GM12864 (cell line): ENCODE results near the gene PPCS.
A peak's percentile ranks its signal among the peaks of the same experiment; 100 is the strongest.
"Not testable (repeated sequence)": the region's sequence is repeated elsewhere in the genome, so short reads cannot be mapped to it uniquely, and the experiment has no call there.

ENCODE experiments used
- DNase-seq: peaks from one replicate; pipeline ENCODE4 v3.0.0-alpha.2; 2011; ENCODE audit warnings: low read depth
- H3K4me3 ChIP-seq: 2 replicates; pipeline ENCODE4 v1.5.1; 2011; ENCODE audit warnings: mild to moderate bottlenecking, low read depth, low read length, control low read depth
- TF ChIP-seq, protein P1 (sequence below): IDR thresholded peaks from 2 replicates; pipeline ENCODE4 v1.5.1; 2011; ENCODE audit warnings: low read depth, mild to moderate bottlenecking, moderate library complexity, low read length, control low read depth, inconsistent platforms; ENCODE audit errors: missing control alignments

Gene PPCS

DNA sequence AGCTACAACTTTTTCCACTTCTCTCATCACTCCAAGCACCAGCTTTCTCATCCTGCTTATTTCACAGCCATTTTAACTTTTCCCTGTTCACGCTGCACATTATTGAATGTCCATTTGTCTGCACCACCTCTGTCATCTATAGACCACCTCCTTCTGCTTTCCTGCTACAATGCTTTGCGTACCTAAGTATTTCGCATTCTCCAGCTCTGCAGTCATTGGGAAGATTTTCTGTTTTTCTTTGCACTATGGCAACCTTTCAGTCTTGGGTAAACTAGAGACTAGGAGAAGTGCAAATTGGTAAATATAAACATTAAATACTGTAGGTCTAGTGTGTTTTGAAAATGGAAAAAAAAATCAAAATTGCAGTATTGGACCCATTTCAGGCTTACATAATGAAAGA, 7.6 kb downstream of the PPCS start:
- no peak overlapping the region for H3K4me3 ChIP-seq
- DNase-seq, result no peak

DNA sequence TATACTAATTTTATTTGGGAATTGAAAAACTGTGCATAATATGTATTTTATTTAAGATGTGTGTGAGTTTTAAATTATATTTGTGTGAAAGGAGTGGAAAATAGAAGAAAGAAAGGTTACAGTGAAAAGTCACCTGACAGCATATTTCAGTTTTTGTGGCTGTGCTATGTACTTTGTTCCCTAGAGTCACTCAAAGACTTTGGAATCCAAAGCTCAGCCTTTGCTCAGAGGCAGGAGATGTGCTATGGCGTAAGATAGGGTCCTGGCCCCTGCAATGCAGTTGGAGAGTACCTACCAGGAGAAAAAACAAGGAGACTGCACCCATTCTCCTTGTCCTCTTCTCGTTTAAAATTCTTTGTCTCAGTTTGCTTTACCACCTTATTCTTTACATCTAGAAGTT, 9.7 kb downstream of the PPCS start:
- H3K4me3 ChIP-seq, result no peak overlapping the region
- TF ChIP-seq, protein P1, sequence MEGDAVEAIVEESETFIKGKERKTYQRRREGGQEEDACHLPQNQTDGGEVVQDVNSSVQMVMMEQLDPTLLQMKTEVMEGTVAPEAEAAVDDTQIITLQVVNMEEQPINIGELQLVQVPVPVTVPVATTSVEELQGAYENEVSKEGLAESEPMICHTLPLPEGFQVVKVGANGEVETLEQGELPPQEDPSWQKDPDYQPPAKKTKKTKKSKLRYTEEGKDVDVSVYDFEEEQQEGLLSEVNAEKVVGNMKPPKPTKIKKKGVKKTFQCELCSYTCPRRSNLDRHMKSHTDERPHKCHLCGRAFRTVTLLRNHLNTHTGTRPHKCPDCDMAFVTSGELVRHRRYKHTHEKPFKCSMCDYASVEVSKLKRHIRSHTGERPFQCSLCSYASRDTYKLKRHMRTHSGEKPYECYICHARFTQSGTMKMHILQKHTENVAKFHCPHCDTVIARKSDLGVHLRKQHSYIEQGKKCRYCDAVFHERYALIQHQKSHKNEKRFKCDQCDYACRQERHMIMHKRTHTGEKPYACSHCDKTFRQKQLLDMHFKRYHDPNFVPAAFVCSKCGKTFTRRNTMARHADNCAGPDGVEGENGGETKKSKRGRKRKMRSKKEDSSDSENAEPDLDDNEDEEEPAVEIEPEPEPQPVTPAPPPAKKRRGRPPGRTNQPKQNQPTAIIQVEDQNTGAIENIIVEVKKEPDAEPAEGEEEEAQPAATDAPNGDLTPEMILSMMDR, result no peak
- no peak for DNase-seq

More for the DNA sequence above, 7.6 kb downstream of the PPCS start:
- TF ChIP-seq, protein P1, result no peak

DNA sequence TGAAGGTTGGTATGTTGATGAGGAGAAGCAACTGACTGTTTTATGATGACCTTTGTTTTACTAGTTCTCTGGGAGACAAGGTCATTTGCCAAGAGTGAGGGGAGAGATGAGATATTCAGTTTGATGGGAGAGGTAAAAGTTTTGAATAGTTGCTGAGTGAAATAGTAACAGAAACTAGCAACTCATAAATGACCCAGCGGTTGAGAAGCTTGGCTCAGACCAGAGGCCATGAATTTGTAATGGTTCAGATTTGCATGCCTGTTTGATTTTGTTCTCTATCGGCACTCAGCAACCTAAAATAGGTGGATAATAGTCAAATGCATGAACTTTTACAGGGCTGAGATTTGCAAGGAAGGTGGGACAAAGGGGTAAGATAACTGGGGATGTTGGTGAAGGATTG, 13.4 kb downstream of the PPCS start:
- TF ChIP-seq, protein P1, result no peak
- no peak overlapping the region for H3K4me3 ChIP-seq
- no peak for DNase-seq

DNA sequence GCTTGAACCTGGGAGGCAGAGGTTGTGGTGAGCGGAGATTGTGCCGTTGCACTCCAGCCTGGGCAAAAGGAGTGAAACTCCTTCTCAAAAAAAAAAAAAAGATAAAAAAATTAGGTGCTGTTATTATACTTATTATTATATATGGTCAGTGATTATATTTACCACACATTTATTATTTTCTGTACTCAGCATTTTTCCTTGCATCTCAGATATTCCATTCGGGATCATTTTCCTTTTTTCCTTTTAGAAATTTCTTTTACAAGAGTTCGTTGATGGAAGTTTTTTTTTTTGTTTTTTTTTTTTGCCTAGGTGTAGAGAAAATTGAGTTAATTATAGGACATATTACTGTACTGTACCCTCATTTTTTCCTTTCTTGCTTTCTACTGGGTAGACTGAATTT, 20.3 kb downstream of the PPCS start:
- no peak for DNase-seq
- H3K4me3 ChIP-seq, result no peak overlapping the region
- TF ChIP-seq, protein P1, result no peak

DNA sequence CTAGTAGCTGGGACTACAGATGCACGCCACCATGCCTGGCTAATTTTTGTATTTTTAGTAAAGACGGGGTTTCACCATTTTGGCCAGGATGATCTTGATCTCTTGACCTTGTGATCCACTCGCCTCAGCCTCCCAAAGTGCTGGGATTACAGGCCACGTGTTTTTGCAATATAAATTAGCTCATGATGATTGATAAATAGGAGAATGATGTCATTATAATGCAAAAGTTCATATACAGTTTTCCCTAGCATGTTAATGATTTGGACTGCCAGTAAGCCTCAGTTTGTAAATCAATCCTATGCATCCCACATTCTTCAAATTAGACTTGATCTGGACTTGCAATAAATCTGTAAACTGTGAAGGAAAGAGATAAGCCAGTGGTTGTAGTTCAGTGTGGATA, 21.0 kb downstream of the PPCS start:
- DNase-seq, H3K4me3 ChIP-seq: not testable (repeated sequence)

DNA sequence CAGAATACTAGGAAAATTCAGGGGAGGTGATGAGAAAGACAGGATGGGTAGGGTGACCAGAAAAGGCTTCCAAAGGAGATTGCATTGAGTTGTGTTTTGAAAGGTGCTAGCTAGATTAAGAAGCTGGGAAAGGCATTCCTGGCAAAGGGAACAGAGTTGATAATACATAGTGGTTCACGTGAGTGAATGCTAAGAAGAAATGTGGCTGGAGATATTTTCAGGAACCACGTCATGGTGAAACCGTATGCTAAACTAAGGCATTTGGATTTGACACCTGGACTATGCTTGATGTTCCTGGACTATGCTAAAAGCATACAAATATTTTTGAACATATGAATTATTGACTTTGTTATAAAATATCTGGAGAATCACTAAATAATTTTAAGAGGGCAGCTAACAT, 21.4 kb downstream of the PPCS start:
- no peak for DNase-seq
- TF ChIP-seq, protein P1, result no peak

DNA sequence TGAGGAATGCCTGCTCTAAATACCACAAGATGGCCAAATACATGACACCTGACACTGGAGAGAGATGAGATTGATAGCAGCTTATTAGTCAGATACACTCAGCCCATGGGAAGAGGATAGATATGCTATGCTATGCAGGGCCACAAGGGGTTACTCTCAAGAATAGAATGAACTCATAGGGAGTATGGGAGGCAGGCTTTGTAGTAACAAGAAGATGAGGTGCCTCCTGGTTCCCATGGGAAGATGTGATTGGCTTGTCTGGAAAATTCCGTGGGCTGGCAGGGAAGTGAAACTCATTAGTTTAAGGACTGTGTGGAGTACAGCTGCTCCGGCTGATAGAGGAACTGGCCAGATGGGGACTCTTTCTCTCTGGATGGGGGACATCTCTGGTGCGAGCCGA, 23.3 kb downstream of the PPCS start:
- no peak overlapping the region for H3K4me3 ChIP-seq
- DNase-seq, result no peak
- TF ChIP-seq, protein P1, result peak; percentile 48

More for the DNA sequence above, 21.4 kb downstream of the PPCS start:
- H3K4me3 ChIP-seq, result no peak overlapping the region

DNA sequence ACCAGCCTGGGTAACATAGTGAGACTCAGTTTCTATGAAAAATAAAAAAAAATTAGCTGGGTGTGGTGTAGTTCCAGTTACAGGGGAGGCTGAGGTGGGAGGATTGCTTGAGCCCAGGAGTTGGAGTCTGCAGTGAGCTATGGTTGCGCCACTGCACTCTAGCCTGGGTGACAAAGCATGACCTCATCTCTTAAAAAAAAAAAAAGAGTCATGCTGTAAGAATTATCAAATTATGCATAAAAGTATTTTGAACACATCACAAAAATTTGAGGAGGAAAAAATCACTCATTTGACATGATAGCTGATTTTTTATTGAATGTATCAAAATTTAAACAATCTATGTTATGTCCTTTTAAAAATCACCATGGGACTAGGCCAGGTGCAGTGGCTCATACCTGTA, 24.6 kb downstream of the PPCS start:
- H3K4me3 ChIP-seq, result no peak overlapping the region
- TF ChIP-seq, protein P1, result no peak
- DNase-seq, result no peak
